Right atrium auricular region (tissue), 2 donors: ENCODE measurements around the gene FBXL20. TPM values are rescaled to one million over a fixed set of nuclear protein-coding genes. Genes with fewer than 3 reads are reported as not detected.

Experiments used
- DNase-seq: peaks from one replicate; pipeline ENCODE4 v3.0.0-alpha.2; 2019; ENCODE audit warnings: low spot score
- H3K27ac ChIP-seq, 2 donors: fragments of 200-600 bp; sonication (generic); 1 replicate in 1 of 2; 2 replicates in 1 of 2; pipeline ENCODE4 v1.5.1; 2016 to 2019
- H3K27me3 ChIP-seq, 2 donors: fragments of 200-600 bp; sonication (generic); one replicate each; pipeline versions ENCODE4 v1.5.1 to v1.6.0; 2017 to 2019
- H3K36me3 ChIP-seq: fragments of 200-600 bp; sonication (generic); one replicate; pipeline ENCODE4 v1.5.1; 2016
- H3K4me1 ChIP-seq, 2 donors: fragments of 200-600 bp; sonication (generic); one replicate each; pipeline versions ENCODE4 v1.5.1 to v1.6.0; 2017 to 2019
- H3K4me3 ChIP-seq, 2 donors: fragments of 200-600 bp; sonication (generic); 1 replicate in 1 of 2; 2 replicates in 1 of 2; pipeline ENCODE4 v1.5.1; 2017 to 2019; ENCODE audit warnings: mild to moderate bottlenecking in 1 of 2, moderate library complexity in 1 of 2
- H3K9me3 ChIP-seq, 2 donors: fragments of 200-600 bp; sonication (generic); one replicate each; pipeline ENCODE4 v1.5.1; 2019
- total RNA-seq, 2 donors: library from RNA; depleted of rRNA; stranded (reverse); fragments of >200 nt; gene quantifications; one replicate each; pipeline ENCODE4 v1.1.0, GENCODE V29; 2016
- TF ChIP-seq, protein P1 (sequence below), 2 donors: fragments of 200-600 bp; sonication (generic); IDR thresholded peaks; one replicate each; pipeline ENCODE4 v1.5.1; 2019; ENCODE audit warnings: antibody characterized with exemption in 2 of 2

FBXL20 gene
- total RNA-seq, 2 donors from 2014 or later, result 7.6 to 7.7 TPM

DNA sequence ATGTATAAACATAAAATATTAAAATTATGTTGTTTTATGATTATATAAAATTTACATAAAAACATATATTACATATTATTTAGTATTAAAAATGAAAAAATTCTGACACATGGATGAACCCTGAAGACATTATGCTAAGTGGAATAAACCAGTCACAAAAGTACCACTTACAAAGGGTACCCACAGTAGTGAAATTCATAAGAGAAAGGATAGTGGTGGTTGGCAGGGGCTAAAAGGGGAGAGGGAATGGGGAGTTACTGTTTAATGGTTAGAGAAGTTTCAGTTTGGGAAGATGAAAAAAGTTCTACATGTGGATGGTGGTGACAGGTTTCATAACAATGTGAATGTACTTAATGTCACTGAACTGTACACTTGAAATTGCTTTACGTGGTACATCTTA lies 41.4 kb downstream of the FBXL20 start:
- Histone ChIP-seq H3K4me3 (no peak overlapping the region), H3K27ac (no peak overlapping the region), H3K9me3 (no peaks in the 10 kb centered on the region), H3K4me1 (peaks cover 0 to 27% of the 10 kb centered on the region in 2 donors), H3K27me3 (no peaks in the 10 kb centered on the region), H3K36me3 (no peaks in the 10 kb centered on the region)
- no peak for DNase-seq
- TF ChIP-seq, protein P1, sequence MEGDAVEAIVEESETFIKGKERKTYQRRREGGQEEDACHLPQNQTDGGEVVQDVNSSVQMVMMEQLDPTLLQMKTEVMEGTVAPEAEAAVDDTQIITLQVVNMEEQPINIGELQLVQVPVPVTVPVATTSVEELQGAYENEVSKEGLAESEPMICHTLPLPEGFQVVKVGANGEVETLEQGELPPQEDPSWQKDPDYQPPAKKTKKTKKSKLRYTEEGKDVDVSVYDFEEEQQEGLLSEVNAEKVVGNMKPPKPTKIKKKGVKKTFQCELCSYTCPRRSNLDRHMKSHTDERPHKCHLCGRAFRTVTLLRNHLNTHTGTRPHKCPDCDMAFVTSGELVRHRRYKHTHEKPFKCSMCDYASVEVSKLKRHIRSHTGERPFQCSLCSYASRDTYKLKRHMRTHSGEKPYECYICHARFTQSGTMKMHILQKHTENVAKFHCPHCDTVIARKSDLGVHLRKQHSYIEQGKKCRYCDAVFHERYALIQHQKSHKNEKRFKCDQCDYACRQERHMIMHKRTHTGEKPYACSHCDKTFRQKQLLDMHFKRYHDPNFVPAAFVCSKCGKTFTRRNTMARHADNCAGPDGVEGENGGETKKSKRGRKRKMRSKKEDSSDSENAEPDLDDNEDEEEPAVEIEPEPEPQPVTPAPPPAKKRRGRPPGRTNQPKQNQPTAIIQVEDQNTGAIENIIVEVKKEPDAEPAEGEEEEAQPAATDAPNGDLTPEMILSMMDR (IDR thresholded peaks at IDR 0.05), result no peak

DNA sequence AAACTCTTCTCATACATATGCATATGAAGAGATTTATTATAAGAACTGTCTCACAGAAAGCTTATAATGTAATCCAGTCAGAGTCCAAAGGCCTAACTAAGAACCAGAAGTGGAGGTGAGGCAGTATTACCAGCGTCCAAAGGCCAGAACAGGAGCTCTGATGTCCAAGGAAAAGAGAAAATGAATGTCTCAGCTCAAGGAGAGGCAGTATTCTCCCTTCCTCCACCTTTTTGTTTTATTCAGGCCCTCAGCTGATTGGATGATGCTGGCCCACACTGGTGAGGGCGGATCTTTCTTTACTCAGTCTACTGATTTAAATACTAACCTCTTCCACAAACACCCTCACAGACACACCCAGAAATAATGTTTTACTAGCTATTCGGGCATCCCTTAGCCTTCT lies 43.4 kb downstream of the FBXL20 start:
- H3K36me3 ChIP-seq, result no peaks in the 10 kb centered on the region
- TF ChIP-seq, protein P1 (IDR thresholded peaks at IDR 0.05), result no peak
- H3K27ac ChIP-seq, result no peak overlapping the region
- H3K4me3 ChIP-seq, result no peak overlapping the region
- peaks cover 0 to 16% of the 10 kb centered on the region in 2 donors for H3K4me1 ChIP-seq
- H3K27me3 ChIP-seq, result no peaks in the 10 kb centered on the region
- no peak for DNase-seq
- no peaks in the 10 kb centered on the region for H3K9me3 ChIP-seq

DNA sequence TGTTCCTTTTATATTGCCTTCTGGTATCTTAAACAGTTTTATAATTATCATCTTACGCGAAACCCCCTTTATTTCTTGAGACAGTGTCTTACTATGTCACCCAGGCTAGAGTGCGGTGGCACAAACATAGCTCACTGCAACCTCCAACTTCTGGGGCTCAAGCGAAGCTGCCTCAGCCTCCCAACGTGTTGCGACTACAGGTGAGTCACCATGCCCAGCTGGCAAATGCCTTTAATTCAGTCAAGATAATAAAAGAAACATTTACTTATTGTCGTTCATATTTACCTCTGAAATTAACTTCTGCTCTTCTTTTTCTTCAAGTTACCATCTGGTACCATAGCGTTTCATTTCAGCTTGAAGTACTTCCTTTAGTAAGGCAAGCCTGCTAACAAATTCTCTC lies 43.9 kb downstream of the FBXL20 start:
- H3K9me3 ChIP-seq, result no peaks in the 10 kb centered on the region
- no peaks in the 10 kb centered on the region for H3K27me3 ChIP-seq
- TF ChIP-seq, protein P1 (IDR thresholded peaks at IDR 0.05), result no peak
- H3K36me3 ChIP-seq, result no peaks in the 10 kb centered on the region
- no peak overlapping the region for H3K4me3 ChIP-seq
- no peak overlapping the region for H3K27ac ChIP-seq
- no peak for DNase-seq
- H3K4me1 ChIP-seq, result peaks cover 0 to 16% of the 10 kb centered on the region in 2 donors

DNA sequence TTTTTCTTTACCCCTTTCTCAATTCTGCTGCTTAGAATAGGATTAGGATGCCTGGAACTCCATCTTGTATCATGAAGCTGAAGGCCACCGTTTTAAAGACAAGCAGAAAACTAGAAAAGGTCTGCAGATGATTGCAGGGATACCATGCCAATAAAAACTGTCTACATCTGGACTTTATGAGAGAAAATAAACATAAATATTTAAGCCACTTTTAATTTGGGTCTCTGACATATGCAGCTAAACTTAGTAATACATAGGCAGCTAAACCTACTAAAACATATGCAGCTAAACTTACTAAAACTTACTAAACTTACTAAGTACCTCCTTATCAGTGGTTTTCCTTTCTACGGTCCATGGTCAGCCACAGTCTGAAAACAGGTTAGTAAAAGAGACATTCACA lies 48.4 kb downstream of the FBXL20 start:
- Histone ChIP-seq H3K9me3 (no peaks in the 10 kb centered on the region), H3K4me3 (no peak overlapping the region), H3K27me3 (no peaks in the 10 kb centered on the region), H3K27ac (no peak overlapping the region), H3K4me1 (peaks cover 0 to 6% of the 10 kb centered on the region in 2 donors), H3K36me3 (no peaks in the 10 kb centered on the region)
- DNase-seq, result no peak
- TF ChIP-seq, protein P1 (IDR thresholded peaks at IDR 0.05), result no peak

DNA sequence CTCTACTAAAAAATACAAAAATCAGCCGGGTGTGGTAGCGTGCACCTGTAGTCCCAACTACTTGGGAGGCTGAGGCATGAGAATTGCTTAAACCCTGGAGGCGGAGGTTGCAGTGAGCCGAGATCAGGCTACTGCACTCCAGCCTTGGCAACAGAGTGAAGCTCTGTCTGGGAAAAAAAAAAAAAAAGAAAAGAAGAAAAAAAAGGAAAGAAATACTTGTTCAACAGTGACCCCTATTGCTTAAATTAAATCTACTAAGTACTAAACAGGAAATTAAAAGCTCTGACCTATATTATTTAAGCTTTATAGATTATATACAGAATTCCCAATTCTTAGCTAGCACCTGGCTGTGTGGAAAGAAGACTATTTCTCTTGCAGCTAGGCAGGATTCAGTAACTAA lies 48.9 kb downstream of the FBXL20 start:
- no peaks in the 10 kb centered on the region for H3K27me3 ChIP-seq
- H3K36me3 ChIP-seq, result no peaks in the 10 kb centered on the region
- H3K4me3 ChIP-seq, result no peak overlapping the region
- peaks cover 0 to 6% of the 10 kb centered on the region in 2 donors for H3K4me1 ChIP-seq
- H3K27ac ChIP-seq, result no peak overlapping the region
- no peaks in the 10 kb centered on the region for H3K9me3 ChIP-seq
- TF ChIP-seq, protein P1 (IDR thresholded peaks at IDR 0.05), result peak in 1 of 2 donors; percentile 37
- no peak for DNase-seq

DNA sequence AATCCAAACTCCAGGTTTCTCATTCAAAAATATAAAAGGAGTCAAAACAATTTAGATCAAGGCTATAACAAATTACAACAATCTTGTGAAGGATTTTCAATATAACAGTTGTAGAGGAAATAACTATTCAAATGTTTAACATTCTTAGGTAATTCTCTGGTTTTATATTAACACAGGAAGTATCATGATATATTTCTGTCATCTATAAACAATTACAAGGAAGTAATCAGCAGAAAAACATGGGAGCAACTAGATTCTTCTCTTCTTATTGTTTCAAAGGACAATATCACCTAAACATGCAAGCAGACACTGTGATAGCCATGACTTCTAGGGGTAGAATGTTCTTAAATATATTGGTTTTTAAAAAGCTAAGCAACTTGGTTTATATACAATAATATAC lies 49.9 kb downstream of the FBXL20 start:
- H3K4me1 ChIP-seq, result peaks cover 0 to 6% of the 10 kb centered on the region in 2 donors
- no peak overlapping the region for H3K4me3 ChIP-seq
- H3K27me3 ChIP-seq, result no peaks in the 10 kb centered on the region
- H3K36me3 ChIP-seq, result no peaks in the 10 kb centered on the region
- no peak overlapping the region for H3K27ac ChIP-seq
- TF ChIP-seq, protein P1 (IDR thresholded peaks at IDR 0.05), result no peak
- no peak for DNase-seq
- no peaks in the 10 kb centered on the region for H3K9me3 ChIP-seq
